ENCODE measurements around the gene TUB.

The TUB gene

DNA sequence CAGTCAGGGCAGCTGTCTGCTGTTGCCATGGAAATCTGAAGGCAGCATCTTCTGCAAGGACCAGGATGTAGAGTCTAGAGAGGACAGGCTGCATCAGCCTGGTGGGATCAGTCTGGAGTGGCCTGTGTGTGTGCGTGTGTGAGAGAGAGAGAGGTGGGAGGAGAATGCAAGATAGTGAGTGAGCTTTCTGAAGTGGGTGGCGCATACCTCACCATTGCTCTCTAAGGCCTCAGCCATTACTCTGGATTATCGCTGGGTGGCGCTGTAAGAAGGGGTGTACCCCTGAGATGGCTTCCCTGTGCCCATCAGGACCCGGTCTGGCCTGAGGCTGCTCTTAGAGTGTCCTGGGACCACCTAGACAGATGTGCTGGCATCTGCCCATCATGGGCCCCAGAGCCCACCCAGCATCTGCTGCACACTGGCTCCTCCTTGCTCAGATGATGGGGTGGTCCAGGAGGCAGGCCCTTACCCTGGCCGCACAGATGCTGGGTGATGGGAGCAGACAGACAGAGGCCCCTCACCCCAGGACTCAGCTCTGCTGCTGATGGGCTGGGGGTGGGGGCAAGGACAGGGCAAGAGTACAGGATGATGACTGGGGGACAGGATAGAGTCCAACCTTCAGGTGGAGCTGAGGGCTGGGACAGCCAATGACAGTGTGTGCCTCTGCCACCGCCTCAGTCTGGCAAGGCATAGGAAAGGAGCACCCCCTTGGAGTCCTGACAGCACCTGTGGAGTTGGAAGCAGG lies 25.7 kb upstream of the TUB start:
- TF ChIP-seq, protein P1, sequence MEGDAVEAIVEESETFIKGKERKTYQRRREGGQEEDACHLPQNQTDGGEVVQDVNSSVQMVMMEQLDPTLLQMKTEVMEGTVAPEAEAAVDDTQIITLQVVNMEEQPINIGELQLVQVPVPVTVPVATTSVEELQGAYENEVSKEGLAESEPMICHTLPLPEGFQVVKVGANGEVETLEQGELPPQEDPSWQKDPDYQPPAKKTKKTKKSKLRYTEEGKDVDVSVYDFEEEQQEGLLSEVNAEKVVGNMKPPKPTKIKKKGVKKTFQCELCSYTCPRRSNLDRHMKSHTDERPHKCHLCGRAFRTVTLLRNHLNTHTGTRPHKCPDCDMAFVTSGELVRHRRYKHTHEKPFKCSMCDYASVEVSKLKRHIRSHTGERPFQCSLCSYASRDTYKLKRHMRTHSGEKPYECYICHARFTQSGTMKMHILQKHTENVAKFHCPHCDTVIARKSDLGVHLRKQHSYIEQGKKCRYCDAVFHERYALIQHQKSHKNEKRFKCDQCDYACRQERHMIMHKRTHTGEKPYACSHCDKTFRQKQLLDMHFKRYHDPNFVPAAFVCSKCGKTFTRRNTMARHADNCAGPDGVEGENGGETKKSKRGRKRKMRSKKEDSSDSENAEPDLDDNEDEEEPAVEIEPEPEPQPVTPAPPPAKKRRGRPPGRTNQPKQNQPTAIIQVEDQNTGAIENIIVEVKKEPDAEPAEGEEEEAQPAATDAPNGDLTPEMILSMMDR (IDR thresholded peaks at IDR 0.05): no peak

DNA sequence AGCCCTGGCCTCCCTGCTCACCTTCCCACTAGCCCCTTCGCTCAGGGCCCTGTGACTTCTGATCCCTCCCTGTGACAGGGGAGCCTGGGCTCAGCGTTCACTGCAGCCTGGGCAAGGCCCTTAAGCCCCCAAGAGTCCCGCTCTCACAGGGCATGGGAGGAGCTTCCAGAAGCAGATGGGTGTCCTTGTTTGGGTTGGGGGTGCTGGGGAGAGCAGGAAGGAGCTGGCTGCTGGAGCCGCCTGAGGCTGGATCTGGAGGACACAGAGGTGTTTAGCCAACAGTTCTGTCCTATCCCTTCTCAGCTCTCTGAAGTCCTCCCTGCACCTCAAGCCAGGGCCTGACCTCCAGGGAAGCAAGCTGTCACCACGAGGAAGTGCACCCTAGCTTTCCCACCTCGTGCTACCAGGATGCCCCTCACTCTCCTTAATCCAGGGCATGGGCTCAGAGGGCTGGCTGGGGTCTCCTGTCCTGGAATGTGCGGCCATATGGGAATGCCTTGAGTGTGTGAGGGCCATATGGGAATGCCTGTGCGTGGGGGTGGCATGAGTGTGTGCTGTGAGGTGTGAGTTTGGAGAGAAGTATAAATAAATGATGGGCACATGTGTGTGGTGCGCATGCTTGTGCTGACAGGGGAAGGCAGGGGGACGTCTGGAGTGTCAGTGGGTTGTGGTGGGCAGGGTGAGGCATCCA lies 25.0 kb upstream of the TUB start:
- TF ChIP-seq, protein P1 (IDR thresholded peaks at IDR 0.05): no peak

DNA sequence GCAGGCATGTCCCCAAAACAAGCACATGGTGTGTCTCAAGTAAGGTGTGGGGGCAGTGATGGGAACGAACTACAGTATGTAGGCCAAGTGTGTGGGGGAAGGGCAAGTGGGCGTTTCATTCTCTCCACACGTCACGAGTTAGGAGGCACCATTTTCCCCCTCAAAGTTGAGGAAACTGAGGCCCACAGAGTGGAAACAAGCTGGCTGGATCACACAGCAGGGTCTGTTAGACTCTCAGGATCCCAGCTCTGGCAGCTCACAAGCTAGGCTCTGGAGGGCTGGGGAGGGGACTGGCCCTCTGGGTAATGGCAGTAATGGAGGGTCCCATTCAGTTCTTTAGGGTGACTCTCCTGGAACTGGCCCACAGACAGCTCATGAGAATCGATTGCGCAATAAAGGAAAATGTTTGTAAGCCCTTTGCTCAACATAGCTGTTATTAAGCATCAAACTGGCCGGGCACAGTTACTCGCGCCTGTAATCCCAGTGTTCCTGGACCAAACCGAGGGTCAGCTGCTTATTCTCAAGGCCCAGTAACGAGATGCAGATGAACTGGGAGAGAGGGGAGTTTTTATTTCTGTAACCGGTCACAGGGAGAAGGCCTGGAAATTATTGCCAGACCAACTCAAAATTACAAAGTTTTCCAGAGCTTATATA lies 24.1 kb upstream of the TUB start:
- TF ChIP-seq, protein P1 (IDR thresholded peaks at IDR 0.05): no peak

DNA sequence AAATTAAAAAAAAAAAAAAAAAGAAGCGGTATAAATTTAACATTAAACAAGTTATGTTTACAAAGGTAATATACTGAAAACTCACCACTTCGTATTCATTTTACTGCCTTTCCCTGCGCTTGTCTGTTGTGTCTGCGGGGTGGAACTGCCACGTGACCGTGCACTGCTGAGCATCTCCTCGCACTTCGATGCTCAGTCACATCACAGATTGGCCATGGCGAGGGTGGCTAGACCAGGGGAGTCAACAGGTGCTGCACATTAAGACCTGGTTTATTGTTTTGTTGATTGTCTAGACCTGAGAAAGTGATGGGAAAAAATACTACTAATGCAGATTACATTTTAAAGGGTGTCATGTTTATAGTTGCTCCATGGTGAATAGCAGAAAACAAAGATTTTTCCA lies 22.8 kb upstream of the TUB start:
- TF ChIP-seq, protein P1 (IDR thresholded peaks at IDR 0.05): no peak

DNA sequence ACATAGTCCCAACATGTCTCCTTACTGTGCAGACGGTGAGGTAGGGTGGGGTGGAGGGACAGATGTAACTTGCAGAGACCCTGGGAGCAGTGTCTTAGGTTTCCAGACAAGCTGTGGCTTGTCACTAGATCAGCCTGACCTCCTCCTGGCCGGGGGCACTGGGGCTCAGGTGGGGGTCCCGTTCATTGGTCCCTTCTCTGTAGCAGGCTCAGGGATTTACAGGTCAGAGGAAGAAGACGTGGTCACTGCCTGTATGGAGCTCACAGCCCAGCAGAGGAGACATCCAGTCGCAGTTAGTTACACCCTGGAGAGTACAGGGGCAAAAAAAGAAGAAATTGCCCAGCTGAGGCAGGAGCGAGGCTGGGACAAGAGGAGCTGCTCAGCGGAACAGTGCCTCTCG lies 22.0 kb upstream of the TUB start:
- TF ChIP-seq, protein P1 (IDR thresholded peaks at IDR 0.05): no peak

DNA sequence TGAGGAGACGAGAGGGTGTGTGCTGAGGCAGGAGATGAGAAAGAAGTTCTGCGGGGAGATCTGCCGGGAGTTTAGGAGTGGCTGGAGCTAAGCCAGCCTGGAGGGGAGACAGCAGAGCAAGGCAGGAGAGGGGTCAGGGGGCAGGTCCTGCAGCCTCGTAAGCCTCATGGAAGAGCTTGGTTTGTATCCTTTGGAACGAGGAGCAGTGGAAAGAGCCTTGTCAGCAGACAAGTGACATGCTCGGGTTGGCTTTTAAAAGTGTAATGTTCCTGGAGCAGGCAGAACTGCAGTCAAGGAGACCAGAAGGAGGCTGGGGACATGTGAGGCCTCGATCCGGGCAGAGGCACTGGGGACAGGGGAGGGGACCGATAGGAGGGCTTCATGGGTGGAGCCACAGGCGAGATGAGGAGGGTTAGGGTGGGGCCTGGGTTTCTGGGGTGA lies 21.4 kb upstream of the TUB start:
- TF ChIP-seq, protein P1 (IDR thresholded peaks at IDR 0.05): no peak

DNA sequence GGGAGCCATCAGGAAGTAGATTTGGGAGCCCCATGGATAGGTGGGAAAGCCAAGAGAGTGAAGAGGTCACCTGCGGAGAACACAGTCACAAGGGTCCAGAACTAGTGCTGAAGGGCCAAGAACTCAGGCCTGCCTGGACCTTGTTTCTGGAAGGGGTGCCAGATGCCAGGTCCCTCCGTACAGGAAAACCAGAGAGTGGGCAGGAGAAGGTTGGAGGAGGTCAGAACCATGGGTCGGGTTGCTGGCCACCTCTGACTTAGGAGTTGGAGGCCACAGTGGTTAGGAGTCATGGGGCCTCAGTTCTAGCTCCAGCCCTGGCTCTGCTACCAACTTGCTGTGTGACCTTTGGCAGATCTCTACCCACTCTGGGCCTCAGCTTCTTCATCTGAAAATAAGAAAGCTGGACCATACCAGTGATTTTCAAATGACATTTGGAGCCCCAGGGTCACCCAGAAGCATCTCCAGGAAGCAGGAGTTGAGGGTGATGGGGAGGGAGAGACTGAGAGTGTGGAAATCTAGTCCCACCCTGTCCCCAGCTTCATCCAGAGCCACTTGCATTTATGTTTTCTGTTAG lies 20.8 kb upstream of the TUB start:
- TF ChIP-seq, protein P1 (IDR thresholded peaks at IDR 0.05): no peak
